Common myeloid progenitor, CD34-positive (primary cell): Measurements from ENCODE around the gene PELI3.
A peak's percentile ranks its signal among the peaks of the same experiment; 100 is the strongest.
"Not testable (repeated sequence)": the region's sequence is repeated elsewhere in the genome, so short reads cannot be mapped to it uniquely, and the experiment has no call there.

ENCODE experiments used
- CTCF ChIA-PET: fragments of 350-600 bp; sonication (Branson Sonifier 250); formaldehyde crosslinking; loops from one replicate; lab custom pipeline; 2021; ENCODE audit warnings: antibody characterized with exemption; lab: Charles Lee
- POLR2A ChIA-PET: fragments of 350-600 bp; sonication (Branson Sonifier 250); formaldehyde crosslinking; loops from one replicate; lab custom pipeline; 2021; ENCODE audit warnings: antibody characterized with exemption; lab: Charles Lee
- DNase-seq, 3 donors: peaks; one replicate each; pipeline versions ENCODE4 v3.0.0 to v3.0.0-alpha.2; 2013
- H3K27ac ChIP-seq, 2 experiments: 1 replicate in 1 of 2; 2 replicates in 1 of 2; pipeline ENCODE4 v1.7.0; 2013; ENCODE audit warnings: inconsistent platforms in 2 of 2, low read length in 2 of 2, mild to moderate bottlenecking in 2 of 2, low read depth in 1 of 2, moderate library complexity in 1 of 2; ENCODE audit not compliant: severe bottlenecking in 2 of 2, insufficient read depth in 1 of 2, poor library complexity in 1 of 2
- H3K27me3 ChIP-seq, 5 experiments: replicated peaks in 2 of 5; 1 replicate in 3 of 5; 2 replicates in 2 of 5; pipeline versions ENCODE4 v1.6.1 to v1.7.0; 2013; ENCODE audit warnings: low read length in 4 of 5, mild to moderate bottlenecking in 2 of 5, moderate library complexity in 2 of 5, inconsistent platforms in 1 of 5; ENCODE audit not compliant: insufficient read depth in 5 of 5, control insufficient read depth in 4 of 5
- H3K36me3 ChIP-seq, 4 experiments: 1 replicate in 2 of 4; 2 replicates in 2 of 4; pipeline versions ENCODE4 v1.6.1 to v1.7.0; 2013; ENCODE audit warnings: low read length in 3 of 4, control low read depth in 1 of 4, mild to moderate bottlenecking in 1 of 4; ENCODE audit not compliant: control insufficient read depth in 4 of 4, insufficient read depth in 4 of 4
- H3K4me1 ChIP-seq, 4 experiments: 1 replicate in 3 of 4; 2 replicates in 1 of 4; pipeline versions ENCODE4 v1.6.1 to v1.7.1; 2013; ENCODE audit warnings: low read length in 3 of 4, mild to moderate bottlenecking in 3 of 4, control low read depth in 1 of 4, inconsistent platforms in 1 of 4, moderate library complexity in 1 of 4; ENCODE audit not compliant: control insufficient read depth in 4 of 4, insufficient read depth in 4 of 4; ENCODE audit errors: control extremely low read depth in 1 of 4
- H3K4me3 ChIP-seq, 7 experiments: 1 replicate in 4 of 7; 2 replicates in 3 of 7; pipeline versions ENCODE4 v1.5.1 to v1.7.0; 2013; ENCODE audit warnings: mild to moderate bottlenecking in 7 of 7, low read length in 6 of 7, moderate library complexity in 6 of 7, inconsistent platforms in 2 of 7, low read depth in 2 of 7, control low read depth in 1 of 7; ENCODE audit not compliant: insufficient read depth in 4 of 7, control insufficient read depth in 1 of 7; ENCODE audit errors: extremely low read depth in 1 of 7
- H3K9me3 ChIP-seq, 5 experiments: 1 replicate in 4 of 5; 2 replicates in 1 of 5; pipeline versions ENCODE4 v1.6.1 to v1.7.1; 2013; ENCODE audit warnings: low read length in 4 of 5, mild to moderate bottlenecking in 2 of 5, inconsistent platforms in 1 of 5, low read depth in 1 of 5, moderate library complexity in 1 of 5; ENCODE audit not compliant: control insufficient read depth in 4 of 5, insufficient read depth in 2 of 5; ENCODE audit errors: control extremely low read depth in 1 of 5
- WGBS: methylation state at CpG from one replicate; pipeline ENCODE4 v1.1.5; 2013; ENCODE audit not compliant: insufficient coverage; 5-methylcytosine and 5-hydroxymethylcytosine counted together

PELI3 gene

GRCh38 chr11:66420671-66421476, 45.8 kb upstream of the PELI3 start, which contains the start of gene NPAS4:
Gene NPAS4 (plus strand): TSS chr11:66421035. CDS start chr11:66421180, 145 bp downstream.
- Histone ChIP-seq H3K36me3 (no peaks in the 10 kb centered on the region), H3K27ac (no peak within 1 kb of the TSS), H3K4me1 (peaks cover 0 to 2% (median 0%) of the 10 kb centered on the region in 4 experiments), H3K4me3 (no peak within 1 kb of the TSS), H3K9me3 (peaks cover 0 to 4% (median 0%) of the 10 kb centered on the region in 5 experiments), H3K27me3 (peaks cover 2 to 50% (median 21%) of the 10 kb centered on the region in 5 experiments)
- DNase-seq = no peak
- CTCF ChIA-PET = interaction anchor here (1.0 to 1.6 kb wide), 4 partner anchors 10 to 18 kb away, joined by 4 to 11 read pairs (median 6); partner anchors contain the start of gene MRPL11
- POLR2A ChIA-PET = interaction anchor here (1.1 kb wide), 1 partner anchor 18 kb away, joined by 4 read pairs; the partner anchor contains the start of gene MRPL11
- WGBS = 10% methylated on average over 56 of the region's 71 CpGs

GRCh38 chr11:66421492-66422205, 45.1 kb upstream of the PELI3 start:
- POLR2A ChIA-PET = interaction anchor here (1.1 kb wide), 1 partner anchor 17 kb away, joined by 4 read pairs; the partner anchor contains the start of gene MRPL11

DNA sequence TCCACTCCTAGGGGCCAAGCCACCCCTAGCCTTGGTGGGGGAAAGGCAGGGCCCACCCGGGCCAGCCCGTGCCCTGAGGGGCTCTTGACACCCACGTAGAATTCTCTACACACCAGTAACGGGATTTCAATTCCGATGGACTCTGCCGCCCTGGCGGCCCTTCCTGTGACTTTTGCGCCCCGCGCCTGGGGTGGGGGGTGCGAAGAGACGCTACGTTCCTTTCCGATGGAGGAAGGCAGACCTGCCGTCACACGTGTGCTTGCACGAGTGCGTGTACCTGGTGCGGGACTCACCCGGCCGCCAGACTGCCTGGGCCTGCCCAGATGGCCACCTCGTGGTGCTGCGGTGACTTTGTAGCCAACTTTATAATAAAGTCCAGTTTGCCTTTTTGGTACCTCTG, 40.4 kb upstream of the PELI3 start:
- WGBS = 65% methylated on average over 14 of the region's 23 CpGs
- H3K27me3 ChIP-seq = peaks cover 0 to 6% (median 3%) of the 10 kb centered on the region in 5 experiments
- ChIA-PET POLR2A (no interaction called here), CTCF (interaction anchor here (0.8 to 4.0 kb wide), 3 partner anchors 12 to 19 kb away, joined by 3 to 37 read pairs (median 3); partner anchors contain the start of gene MRPL11)
- H3K36me3 ChIP-seq = no peaks in the 10 kb centered on the region
- DNase-seq = no peak
- no peak overlapping the region for H3K4me3 ChIP-seq
- no peaks in the 10 kb centered on the region for H3K9me3 ChIP-seq
- no peak overlapping the region for H3K27ac ChIP-seq
- no peaks in the 10 kb centered on the region for H3K4me1 ChIP-seq

More at GRCh38 chr11:66421492-66422205, 45.1 kb upstream of the PELI3 start:
- Histone ChIP-seq H3K27me3 (peaks cover 0 to 46% (median 21%) of the 10 kb centered on the region in 5 experiments), H3K27ac (no peak overlapping the region), H3K36me3 (no peaks in the 10 kb centered on the region), H3K9me3 (peaks cover 0 to 4% (median 0%) of the 10 kb centered on the region in 5 experiments), H3K4me3 (no peak overlapping the region), H3K4me1 (peaks cover 0 to 2% (median 0%) of the 10 kb centered on the region in 4 experiments)
- CTCF ChIA-PET = interaction anchor here (0.9 to 1.6 kb wide), 6 partner anchors 9 to 57 kb away, joined by 3 to 11 read pairs (median 4); partner anchors contain the start of gene MRPL11
- peak; percentile 81 to 90 (median 85) for DNase-seq
- 13% methylated on average over 36 of the region's 38 CpGs for WGBS

DNA sequence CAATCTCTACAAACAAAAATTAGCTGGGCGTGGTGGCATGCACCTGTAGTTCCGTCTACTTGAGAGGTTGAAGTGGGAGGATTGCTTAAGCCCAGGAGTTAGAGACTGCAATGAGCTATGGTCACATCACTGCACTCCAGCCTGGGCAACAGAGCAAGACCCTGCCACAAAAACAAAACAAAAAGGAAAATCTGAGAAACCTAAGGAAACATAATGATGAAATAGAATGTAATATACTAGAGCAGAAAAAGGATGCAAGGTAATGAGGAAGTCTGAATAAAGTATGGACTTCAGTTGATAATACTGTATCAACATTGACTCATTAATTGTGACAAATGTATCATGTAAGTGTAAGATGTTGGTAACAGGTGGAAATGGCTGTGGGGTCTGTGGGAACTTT, 37.8 kb upstream of the PELI3 start:
- H3K4me1 ChIP-seq = peaks cover 0 to 3% (median 0%) of the 10 kb centered on the region in 4 experiments
- no peak overlapping the region for H3K27ac ChIP-seq
- peaks cover 0 to 6% (median 1%) of the 10 kb centered on the region in 5 experiments for H3K27me3 ChIP-seq
- no peaks in the 10 kb centered on the region for H3K9me3 ChIP-seq
- ChIA-PET POLR2A (no interaction called here), CTCF (interaction anchor here (0.9 to 4.0 kb wide), 7 partner anchors 10 to 249 kb away, joined by 3 to 37 read pairs (median 3); partner anchors contain the start of genes MRPL11 and RBM4B)
- H3K36me3 ChIP-seq = peaks cover 0 to 2% (median 0%) of the 10 kb centered on the region in 4 experiments
- no peak overlapping the region for H3K4me3 ChIP-seq
- WGBS = no CpG with 5 or more reads among the region's 2 CpGs
- no peak for DNase-seq

DNA sequence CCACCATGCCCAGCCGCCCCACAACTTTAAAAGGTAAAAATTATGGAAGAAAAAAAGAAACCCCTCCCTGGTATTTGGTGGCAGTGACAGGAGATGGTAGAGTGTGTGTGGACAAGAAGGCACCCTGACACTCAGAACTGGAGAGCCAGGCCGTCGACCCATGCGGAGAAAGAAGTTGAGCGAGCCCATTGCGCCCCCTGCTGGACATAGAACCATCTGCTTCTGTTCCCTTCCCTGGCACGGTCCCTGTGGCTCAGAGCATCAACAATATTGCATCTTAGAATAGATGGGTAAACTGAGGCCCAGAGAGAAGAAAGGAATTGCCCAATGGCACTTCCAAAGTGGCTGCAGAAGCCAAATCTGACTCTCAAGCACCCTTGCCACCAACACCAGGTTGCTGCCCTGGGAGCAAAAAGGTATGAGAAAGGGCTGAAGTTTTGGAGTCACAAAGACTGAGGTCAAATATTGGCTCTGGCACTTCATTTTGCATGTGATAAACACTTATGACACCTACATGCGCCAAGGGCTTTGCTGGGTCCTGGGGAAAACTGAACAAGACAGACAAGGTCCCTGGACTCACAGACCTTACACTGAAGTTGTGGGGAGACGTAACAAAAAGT, 36.6 kb upstream of the PELI3 start:
- POLR2A ChIA-PET = no interaction called here
- peaks cover 0 to 4% (median 0%) of the 10 kb centered on the region in 5 experiments for H3K27me3 ChIP-seq
- H3K9me3 ChIP-seq = no peaks in the 10 kb centered on the region
- WGBS = 29% methylated on average over 6 of the region's 9 CpGs
- peaks cover 0 to 4% (median 3%) of the 10 kb centered on the region in 4 experiments for H3K36me3 ChIP-seq
- H3K4me1 ChIP-seq = peaks cover 0 to 3% (median 0%) of the 10 kb centered on the region in 4 experiments
- CTCF ChIA-PET = interaction anchor here (0.8 to 4.0 kb wide), 12 partner anchors 8 to 248 kb away, joined by 3 to 37 read pairs (median 3); partner anchors contain the start of genes NPAS4 and RBM4B
- H3K4me3 ChIP-seq = no peak overlapping the region
- no peak overlapping the region for H3K27ac ChIP-seq
- peak; percentile 67 to 85 (median 77) for DNase-seq

DNA sequence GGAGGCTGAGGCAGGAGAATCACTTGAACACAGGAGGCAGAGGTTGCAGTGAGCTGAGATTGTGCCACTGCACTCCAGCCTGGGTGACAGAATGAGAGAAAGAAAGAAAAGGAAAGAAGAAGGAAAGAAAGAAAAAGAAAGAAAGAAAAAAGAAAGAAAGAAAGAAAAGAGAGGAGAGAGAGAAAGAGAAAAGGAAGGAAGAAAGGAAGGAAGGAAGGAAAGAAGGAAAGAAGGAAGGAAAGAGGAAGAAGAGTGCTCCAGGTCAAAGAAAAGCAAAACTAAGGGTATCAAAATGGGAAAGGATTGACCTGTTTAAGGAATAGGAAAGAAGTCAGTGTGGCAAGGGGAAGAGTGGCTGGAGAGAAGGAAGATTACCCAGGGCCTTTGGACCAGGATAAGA, 35.4 kb upstream of the PELI3 start:
- DNase-seq, H3K27me3 ChIP-seq, H3K9me3 ChIP-seq, H3K4me1 ChIP-seq, H3K4me3 ChIP-seq, H3K27ac ChIP-seq, POLR2A ChIA-PET: not testable (repeated sequence)
- H3K36me3 ChIP-seq = peaks cover 2 to 15% (median 15%) of the 10 kb centered on the region in 4 experiments
- CTCF ChIA-PET = interaction anchor here (0.7 to 1.7 kb wide), 7 partner anchors 7 to 54 kb away, joined by 3 to 7 read pairs (median 3); partner anchors contain the start of gene MRPL11
